ENCODE data around the gene RARRES2. TPM values are rescaled to one million over a fixed set of nuclear protein-coding genes. Genes with fewer than 3 reads are reported as not detected.

Gene RARRES2
- total RNA-seq, 1 donor from 2014 or later, result 144 TPM

DNA sequence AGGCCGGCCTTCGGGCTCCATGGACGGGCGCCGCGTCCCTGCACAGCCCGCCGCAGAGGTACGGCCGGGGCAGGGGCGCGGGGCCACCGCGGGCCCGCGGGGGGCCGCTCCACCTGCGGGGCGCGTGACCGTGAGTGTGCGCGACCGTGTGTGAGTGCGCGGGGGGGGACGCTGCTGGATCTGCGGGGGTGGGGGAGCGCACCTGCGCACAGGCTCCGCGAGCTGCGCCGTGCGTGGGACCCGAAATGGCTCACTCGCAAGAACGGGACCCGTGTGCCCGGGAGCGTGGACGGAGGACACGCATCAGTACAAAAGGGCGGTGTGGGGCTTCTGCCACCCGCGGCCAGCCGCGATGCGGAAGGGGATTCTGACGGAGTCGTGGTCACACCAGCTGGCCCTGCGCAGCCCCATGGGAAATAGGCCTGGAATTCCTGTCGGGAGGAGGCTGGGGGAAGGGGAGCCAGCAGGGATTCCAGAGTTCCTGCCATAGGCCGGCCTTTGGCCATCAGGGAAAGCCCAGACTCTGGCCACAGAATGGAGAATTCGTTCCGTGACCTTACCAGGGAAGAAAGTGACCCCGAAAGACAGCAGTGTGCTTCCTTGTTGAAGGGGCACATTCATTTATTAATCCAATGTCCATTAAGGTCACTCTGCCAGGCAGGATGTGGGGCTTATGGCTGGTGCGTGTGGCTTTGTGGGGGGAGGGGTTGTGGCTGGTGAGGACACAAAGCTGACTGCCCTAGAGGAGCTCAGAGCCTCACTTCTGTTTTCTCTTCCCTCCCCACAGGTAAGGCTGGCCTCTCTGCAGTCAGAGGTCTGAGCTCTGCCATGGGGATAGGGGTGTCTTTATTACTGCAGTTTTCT lies 27.7 kb upstream of the RARRES2 start:
- TF ChIP-seq, protein P1, sequence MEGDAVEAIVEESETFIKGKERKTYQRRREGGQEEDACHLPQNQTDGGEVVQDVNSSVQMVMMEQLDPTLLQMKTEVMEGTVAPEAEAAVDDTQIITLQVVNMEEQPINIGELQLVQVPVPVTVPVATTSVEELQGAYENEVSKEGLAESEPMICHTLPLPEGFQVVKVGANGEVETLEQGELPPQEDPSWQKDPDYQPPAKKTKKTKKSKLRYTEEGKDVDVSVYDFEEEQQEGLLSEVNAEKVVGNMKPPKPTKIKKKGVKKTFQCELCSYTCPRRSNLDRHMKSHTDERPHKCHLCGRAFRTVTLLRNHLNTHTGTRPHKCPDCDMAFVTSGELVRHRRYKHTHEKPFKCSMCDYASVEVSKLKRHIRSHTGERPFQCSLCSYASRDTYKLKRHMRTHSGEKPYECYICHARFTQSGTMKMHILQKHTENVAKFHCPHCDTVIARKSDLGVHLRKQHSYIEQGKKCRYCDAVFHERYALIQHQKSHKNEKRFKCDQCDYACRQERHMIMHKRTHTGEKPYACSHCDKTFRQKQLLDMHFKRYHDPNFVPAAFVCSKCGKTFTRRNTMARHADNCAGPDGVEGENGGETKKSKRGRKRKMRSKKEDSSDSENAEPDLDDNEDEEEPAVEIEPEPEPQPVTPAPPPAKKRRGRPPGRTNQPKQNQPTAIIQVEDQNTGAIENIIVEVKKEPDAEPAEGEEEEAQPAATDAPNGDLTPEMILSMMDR (IDR thresholded peaks at IDR 0.05), result no peak
- Histone ChIP-seq H3K4me3 (peak overlapping the region; percentile 96 to 97), H3K36me3 (peaks cover 29 to 41% of the 10 kb centered on the region in 2 donors), H3K9me3 (no peaks in the 10 kb centered on the region), H3K4me1 (peaks cover 8 to 11% of the 10 kb centered on the region in 2 donors), H3K27ac (peak overlapping the region; percentile 90), H3K27me3 (no peaks in the 10 kb centered on the region)
- peak in 1 of 2 donors; percentile 83 for DNase-seq (ENCODE audit: low spot score in 2 of 2)
- intact Hi-C loops (cut with DNase I), result loop anchor here (1.0 to 5.0 kb wide), 4 partner anchors 10 to 747 kb away; partner anchors contain the start of genes RARRES2 and ZNF775

DNA sequence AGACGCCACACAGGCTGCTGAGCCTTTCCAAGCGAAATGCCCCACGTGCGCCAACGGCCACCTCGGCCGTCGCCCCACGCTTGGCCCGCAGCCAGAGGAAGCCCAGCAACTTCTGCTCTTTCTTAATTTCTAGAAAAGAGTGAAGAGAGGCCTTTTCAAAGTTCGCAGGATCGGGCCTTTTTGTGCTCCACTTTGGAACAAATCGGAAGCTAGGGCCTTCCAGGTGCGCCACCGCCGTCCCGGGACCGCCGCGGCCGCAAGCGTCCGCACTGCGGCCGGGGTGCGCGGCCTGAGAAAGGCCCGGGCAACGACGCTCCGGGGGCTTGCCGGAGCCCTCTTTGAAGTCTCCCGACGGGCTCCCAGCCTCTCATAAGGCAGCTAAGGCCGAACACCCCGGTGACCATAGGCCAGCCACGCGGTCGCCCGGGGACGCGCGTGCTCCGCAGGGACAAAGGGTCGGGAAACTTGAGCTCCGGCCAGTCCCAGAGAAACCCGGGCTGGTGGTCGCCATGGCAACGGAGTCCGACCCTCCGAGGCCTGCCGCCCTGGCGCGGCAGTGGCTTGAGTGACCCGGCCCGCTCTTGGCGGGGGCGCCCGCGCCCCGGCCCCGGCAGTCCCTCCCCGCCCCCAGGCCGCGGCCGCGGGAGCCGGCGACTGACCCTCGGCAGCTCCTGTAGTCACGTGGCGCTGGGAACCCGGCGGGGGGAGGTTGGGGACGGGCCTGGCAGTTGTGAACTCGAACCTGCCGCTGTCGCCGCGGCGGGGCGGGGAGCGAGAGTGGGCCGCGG lies 26.9 kb upstream of the RARRES2 start, which contains the start of gene REPIN1:
Gene REPIN1, plus strand, starts transcription at position 727 of the 788 bp plus-strand sequence. CDS start 890 bp downstream, outside the sequence.
- intact Hi-C loops (cut with DNase I), result loop anchor here (2.0 to 5.0 kb wide), 3 partner anchors 27 to 746 kb away; partner anchors contain the start of gene RARRES2
- TF ChIP-seq, protein P1 (IDR thresholded peaks at IDR 0.05), result no peak
- peak; percentile 75 to 96 for DNase-seq (ENCODE audit: low spot score in 2 of 2)
- H3K9me3 ChIP-seq, result no peaks in the 10 kb centered on the region
- peak within 1 kb of the TSS; percentile 96 to 97 for H3K4me3 ChIP-seq
- no peaks in the 10 kb centered on the region for H3K27me3 ChIP-seq
- H3K36me3 ChIP-seq, result peaks cover 26 to 32% of the 10 kb centered on the region in 2 donors
- peak within 1 kb of the TSS; percentile 90 for H3K27ac ChIP-seq
- H3K4me1 ChIP-seq, result peaks cover 8 to 11% of the 10 kb centered on the region in 2 donors

DNA sequence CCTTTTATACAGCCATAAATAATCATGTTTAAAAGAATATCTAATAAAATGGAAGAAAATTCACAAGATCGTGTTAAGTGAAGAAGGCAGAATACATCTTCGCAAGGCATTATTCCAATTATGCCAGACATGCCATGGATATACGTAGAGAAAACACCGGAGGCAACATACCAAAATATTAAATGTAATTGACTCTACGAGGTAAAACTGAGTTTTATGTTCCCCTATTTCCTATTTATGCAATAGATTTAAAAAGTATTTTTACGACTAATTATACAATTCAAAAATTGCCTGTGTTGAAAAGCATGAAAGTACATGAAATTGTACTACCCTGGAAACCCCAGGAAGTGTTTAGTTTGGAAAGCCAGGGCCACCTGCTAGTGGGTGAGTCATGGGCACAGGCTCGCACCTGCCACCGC lies 26.3 kb upstream of the RARRES2 start:
- no peak for DNase-seq (ENCODE audit: low spot score in 2 of 2)
- peaks cover 8 to 11% of the 10 kb centered on the region in 2 donors for H3K4me1 ChIP-seq
- no peaks in the 10 kb centered on the region for H3K27me3 ChIP-seq
- peak overlapping the region; percentile 96 to 97 for H3K4me3 ChIP-seq
- H3K36me3 ChIP-seq, result peaks cover 20 to 26% of the 10 kb centered on the region in 2 donors
- TF ChIP-seq, protein P1 (IDR thresholded peaks at IDR 0.05), result no peak
- peak overlapping the region; percentile 90 for H3K27ac ChIP-seq
- intact Hi-C loops (cut with DNase I), result loop anchor here (2.0 to 5.0 kb wide), 3 partner anchors 27 to 745 kb away; partner anchors contain the start of gene RARRES2
- no peaks in the 10 kb centered on the region for H3K9me3 ChIP-seq

DNA sequence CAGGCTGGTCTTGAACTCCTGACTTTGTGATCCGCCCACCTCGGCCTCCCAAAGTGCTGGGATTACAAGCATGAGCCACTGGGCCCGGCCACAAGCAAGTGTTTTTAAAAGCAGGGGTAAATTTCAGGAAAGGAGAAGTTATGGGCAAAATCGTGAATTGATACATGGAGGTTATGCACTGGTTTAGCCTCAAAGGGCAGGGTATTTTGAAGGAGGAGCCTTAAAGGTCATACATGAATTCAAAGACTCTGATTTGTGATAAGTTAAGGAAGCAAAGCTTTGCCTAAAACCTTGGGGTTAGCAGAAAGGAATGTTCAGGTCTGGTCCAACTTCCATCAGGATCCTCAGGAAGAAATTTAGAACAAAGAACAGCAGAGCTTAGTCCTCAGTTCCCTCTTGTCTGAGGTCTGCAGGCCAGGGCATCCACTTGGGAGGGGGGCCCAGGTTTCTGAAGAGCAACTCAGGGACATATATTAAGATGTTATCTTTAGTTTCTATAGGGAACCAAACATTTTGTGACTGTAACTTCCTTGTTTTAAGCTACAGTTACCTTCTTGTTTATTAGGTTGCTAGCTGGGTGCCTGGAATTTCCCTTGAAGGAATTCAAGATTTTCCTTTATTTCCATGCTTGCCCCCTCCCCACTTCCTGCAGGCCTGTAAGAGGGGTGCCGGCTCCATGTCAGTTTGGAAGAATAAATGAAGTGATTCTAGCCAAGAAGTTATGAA lies 24.4 kb upstream of the RARRES2 start:
- intact Hi-C loops (cut with DNase I), result loop anchor here (5.0 kb wide), 1 partner anchor 744 kb away; no protein-coding TSS in a partner anchor
- no peak for DNase-seq (ENCODE audit: low spot score in 2 of 2)
- H3K27me3 ChIP-seq, result no peaks in the 10 kb centered on the region
- H3K27ac ChIP-seq, result no peak overlapping the region
- peaks cover 8 to 11% of the 10 kb centered on the region in 2 donors for H3K4me1 ChIP-seq
- H3K4me3 ChIP-seq, result no peak overlapping the region
- peaks cover 2 to 8% of the 10 kb centered on the region in 2 donors for H3K36me3 ChIP-seq
- no peaks in the 10 kb centered on the region for H3K9me3 ChIP-seq
- TF ChIP-seq, protein P1 (IDR thresholded peaks at IDR 0.05), result no peak

DNA sequence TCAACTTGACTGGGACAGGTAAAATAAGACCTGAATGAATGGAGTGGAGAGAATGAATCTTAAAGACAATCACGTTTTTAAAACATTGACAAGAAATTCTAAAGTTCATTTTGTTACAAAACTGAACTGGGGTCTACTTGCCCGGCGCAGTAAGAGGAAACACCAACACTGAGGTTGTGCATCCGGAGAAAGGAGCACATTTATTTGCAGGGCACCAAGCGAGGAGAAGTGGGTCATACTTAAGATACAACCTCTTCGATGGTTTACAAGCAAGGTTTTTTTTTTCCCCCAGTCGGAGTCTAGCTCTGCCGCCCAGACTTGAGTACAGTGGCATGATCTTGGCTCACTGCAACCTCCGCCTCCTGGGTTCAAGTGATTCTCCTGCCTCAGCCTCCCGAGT lies 23.8 kb upstream of the RARRES2 start:
- TF ChIP-seq, protein P1 (IDR thresholded peaks at IDR 0.05), result no peak
- H3K36me3 ChIP-seq, result peaks cover 0 to 1% of the 10 kb centered on the region in 2 donors
- no peaks in the 10 kb centered on the region for H3K9me3 ChIP-seq
- H3K4me1 ChIP-seq, result peaks cover 7% of the 10 kb centered on the region in 2 donors
- no peaks in the 10 kb centered on the region for H3K27me3 ChIP-seq
- intact Hi-C loops (cut with DNase I), result loop anchor here (5.0 kb wide), 1 partner anchor 743 kb away; no protein-coding TSS in a partner anchor
- no peak overlapping the region for H3K4me3 ChIP-seq
- no peak for DNase-seq (ENCODE audit: low spot score in 2 of 2)
- H3K27ac ChIP-seq, result no peak overlapping the region

Data from ascending aorta (tissue), 2 donors.